Activated T-helper 1 cell treated with anti-CD3 and anti-CD28 coated beads, Interleukin-2, amount 50 U/mL, for 16 hours (primary cell): Measurements from ENCODE around the gene B3GNT3.
"Not testable (repeated sequence)": the region's sequence is repeated elsewhere in the genome, so short reads cannot be mapped to it uniquely, and the experiment has no call there.

Experiments
- DNase-seq, 2 donors: peaks; one replicate each; pipeline ENCODE4 v3.0.0-alpha.2; 2020; ENCODE audit warnings: low read depth in 1 of 2, low spot score in 1 of 2

Gene B3GNT3

DNA sequence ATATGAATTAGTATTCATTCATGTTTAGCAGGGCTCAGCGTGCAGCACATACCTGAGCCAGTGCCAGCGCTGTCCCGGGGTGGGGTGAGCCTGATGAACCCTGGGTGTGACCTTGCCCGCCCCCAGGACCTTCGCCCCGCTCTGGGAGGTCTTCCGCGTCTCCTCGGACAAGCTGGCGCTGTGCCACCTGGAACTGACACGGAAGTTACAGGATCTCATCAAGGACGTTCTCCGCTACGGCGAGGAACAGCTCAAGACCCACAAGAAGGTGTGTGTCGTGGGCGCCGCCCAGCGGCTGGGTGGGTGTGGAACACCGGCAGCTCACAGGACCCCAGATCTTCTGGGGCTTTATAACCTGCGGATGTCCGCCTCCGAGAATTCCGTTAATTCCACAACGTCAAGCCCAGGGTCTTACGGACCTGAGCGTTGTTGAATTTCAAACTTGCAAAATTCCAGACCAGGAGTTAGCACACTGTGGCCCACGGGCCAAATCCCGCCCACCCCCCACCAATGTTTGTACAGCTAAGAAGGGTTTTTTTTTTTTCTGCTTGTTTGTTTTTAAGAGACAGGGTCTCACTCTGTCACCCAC is 28.3 kb upstream of the B3GNT3 start:
- no peak for DNase-seq

GRCh38 chr19:17767559-17767958 is 27.4 kb upstream of the B3GNT3 start:
- DNase-seq = no peak

DNA sequence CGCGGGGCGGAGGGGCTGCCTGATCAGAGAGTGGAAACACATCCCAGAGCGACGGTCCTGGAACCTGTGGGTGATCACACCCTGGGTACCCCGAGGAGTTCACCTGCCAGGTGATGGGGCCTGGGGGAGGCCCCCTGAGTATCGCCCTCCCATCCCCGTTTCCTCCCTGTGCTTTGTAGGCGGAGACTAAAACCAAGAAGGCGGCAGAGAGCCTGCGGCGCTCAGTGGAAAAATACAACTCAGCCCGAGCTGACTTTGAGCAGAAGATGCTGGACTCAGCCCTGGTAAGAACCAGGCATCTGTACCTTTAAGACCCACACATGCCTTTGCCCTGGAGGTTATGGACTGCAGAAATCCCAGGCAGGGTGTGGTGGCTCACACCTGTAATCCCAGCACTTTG is 24.3 kb upstream of the B3GNT3 start:
- DNase-seq = no peak

- DNase-seq = no peak
Observed at GRCh38 chr19:17772172-17772571, 22.8 kb upstream of the B3GNT3 start.

DNA sequence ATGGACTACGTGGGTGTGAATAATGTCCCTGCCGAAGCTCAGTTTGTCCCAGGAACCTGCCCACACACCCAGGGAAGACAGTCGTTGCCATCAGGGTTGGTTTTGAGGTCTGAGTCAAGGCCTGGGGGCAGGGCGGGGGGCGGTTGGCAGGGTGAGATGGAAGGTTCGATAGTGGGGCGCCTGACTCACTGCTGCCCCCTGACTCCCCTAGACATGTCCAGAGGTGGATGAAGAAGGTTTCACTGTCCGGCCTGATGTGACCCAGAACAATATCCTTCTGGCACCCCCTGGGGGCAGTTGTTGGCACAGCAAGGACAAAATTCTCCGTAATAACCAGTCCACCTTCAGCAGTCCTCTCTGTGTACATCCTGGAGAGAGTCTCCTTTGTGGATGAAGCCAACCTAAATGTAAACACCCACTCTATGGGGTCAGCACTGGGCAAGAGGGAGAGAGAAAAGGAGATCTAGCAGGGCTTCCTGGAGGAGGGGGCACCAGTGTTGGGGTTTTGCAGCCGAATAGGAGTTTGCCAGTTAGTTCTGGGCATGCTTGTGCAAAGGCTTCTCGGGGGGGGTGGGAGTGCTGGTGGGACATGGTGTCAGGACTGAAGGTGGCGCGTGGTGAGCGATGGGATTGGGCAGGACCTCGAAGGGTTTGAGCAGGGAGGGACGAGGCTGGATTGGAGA is 19.6 kb upstream of the B3GNT3 start:
- DNase-seq = no peak

- DNase-seq = no peak
Observed at GRCh38 chr19:17775991-17776803, 18.7 kb upstream of the B3GNT3 start.

DNA sequence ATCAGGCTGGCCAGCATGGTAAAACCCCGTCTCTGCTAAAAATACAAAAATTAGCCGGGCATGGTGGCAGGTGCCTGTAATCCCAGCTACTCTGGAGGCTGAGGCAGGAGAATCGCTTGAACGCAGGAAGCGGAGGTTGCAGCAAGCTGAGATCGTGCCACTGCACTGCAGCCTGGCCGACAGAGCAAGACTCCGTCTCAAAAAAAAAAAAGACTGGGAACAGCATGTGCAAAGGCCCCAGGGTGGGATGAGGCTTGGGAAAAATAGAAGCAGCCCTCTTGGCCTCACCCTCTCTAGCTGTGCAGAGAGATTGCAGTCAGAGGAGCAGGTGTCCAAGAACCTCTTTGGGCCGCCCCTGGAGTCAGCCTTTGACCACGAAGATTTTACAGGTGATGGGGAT is 17.1 kb upstream of the B3GNT3 start:
- DNase-seq = not testable (repeated sequence)

- no peak for DNase-seq
Observed at GRCh38 chr19:17778251-17778967, 16.5 kb upstream of the B3GNT3 start.

GRCh38 chr19:17778968-17779929 is 15.7 kb upstream of the B3GNT3 start:
- no peak for DNase-seq

GRCh38 chr19:17780781-17781180 is 14.2 kb upstream of the B3GNT3 start:
- no peak for DNase-seq

GRCh38 chr19:17783721-17784120 is 11.2 kb upstream of the B3GNT3 start:
- not testable (repeated sequence) for DNase-seq

- DNase-seq = peak; percentile 52 to 55
Observed at GRCh38 chr19:17784201-17785008, 10.5 kb upstream of the B3GNT3 start.

- no peak for DNase-seq
Observed at GRCh38 chr19:17787274-17787913, 7.5 kb upstream of the B3GNT3 start.

DNA sequence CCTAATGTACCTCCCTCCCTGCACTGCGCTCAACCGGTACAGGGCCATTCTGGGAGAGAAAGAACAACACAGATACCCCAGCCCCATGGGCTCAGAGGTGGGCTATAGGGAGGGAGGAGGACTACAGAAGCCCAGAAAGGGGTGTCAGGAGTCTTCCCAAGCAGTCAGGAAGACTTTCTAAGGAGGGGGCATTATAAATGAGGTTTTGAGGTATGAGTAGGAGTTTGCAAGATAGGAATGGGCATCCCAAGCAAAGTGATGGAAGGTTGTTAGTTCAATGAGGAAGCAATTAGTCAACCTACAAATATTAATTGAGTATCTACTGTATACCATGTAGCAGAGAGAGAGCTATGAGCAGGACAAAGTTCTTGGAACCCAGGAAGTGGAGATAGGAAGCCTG is 6.3 kb upstream of the B3GNT3 start:
- DNase-seq = no peak

DNA sequence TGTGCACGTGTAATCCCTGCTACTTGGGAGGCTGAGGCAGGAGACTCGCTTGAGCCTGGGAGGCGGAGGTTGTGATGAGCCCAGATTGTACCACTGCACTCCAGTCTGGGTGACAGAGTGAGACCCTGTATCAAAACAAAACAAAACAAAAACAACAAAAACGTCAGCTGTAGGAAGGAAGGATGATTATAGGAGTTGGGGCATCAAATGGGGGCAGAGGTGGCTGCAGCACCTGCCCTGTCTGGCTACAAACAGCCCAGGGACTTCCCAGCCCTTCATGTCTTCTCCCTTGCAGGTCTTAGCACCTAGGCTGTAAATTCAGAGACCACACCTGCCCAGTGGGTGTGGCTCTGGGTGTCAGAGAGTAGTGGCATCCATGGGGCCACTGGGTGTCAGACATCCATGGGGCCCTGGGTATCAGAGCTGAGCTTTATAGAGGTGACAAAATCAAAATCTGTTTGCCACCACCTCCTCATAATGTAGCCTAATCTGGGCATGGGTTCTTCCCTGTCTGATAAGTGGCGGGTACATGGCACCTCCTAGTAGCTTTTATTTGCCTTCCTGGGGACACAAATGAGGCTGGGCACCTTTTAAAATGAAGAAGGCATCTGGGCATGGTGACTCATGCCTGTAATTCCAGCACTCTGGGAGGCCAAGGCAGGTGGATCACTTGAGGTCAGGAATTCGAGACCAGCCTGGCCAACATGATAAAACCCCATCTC is 4.7 kb upstream of the B3GNT3 start:
- DNase-seq = no peak

DNA sequence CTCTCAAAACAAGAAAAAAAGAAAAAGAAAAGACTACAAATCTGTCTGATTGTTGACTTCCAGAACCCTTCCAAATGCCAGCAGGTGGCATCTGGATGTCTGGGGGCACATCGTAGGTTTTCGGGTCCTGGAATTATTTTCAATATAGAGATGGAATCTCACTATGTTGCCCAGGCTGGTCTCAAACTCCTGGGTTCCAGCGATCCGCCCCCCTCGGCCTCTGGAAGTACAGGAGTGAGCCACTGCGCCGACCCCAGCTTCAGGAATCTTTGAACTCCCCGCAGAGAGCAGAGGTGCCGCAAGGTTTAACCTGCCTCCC is 567 bp upstream of the B3GNT3 start:
- DNase-seq = no peak

GRCh38 chr19:17795495-17795856 is 538 bp downstream of the B3GNT3 start:
- DNase-seq = no peak

DNA sequence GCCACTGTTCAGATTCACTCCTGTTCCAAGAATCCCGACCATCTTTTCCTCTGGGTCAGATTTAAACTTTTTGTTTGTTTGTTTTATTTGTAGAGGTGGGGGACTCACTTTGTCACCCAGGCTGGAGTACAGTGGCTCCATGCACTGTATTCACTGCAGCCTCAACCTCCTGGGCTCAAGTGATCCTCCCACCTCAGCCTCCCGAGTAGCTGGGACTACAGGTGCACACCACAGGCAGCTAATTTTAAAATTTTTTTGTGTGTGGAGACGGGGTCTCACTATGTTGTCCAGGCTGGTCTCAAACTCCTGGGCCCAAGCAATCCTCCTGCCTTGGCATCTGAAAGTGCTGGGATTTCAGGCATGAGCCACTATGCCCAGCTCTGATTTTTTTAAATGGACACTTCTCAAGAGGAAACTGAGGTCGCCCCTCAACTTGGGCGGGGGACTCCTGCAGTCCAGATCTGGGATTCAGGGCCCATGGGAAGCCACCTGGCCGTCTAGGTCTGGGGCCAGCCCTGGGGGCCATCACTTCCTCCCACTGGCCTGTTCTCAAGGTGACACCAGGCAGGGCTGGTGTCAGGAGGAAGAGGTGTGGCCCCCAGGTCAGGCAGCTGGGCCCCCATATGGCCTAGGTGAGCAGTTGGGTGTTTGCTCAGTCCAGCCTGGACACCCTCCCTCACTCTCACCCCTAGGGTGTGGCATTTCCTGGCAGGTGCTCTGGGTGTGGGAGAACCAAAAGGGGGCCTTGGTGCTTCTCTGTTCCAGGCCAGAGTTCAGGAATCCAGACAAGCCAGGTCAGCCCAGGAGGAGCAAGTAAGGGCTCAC is 1.3 kb downstream of the B3GNT3 start:
- DNase-seq = no peak
